Upper lobe of left lung (tissue), 4 donors: ENCODE data around the gene BUD13.

ENCODE experiments used
- EP300 ChIP-seq, 4 donors: sonication (generic); formaldehyde crosslinking; IDR thresholded peaks; one replicate each; pipeline ENCODE4 v1.5.1; 2017; ENCODE audit warnings: antibody characterized with exemption in 4 of 4, control low read depth in 2 of 4
- POLR2A ChIP-seq, 4 donors: fragments of 450-650 bp; IDR thresholded peaks; one replicate each; pipeline ENCODE4 v1.5.1; 2016 to 2017; ENCODE audit warnings: antibody characterized with exemption in 4 of 4, mild to moderate bottlenecking in 2 of 4
- POLR2AphosphoS5 ChIP-seq, 2 donors: sonication (generic); formaldehyde crosslinking; IDR thresholded peaks; one replicate each; pipeline ENCODE4 v1.5.1; 2017; ENCODE audit warnings: antibody characterized with exemption in 2 of 2
- TF ChIP-seq, protein P1 (sequence below), 6 experiments: fragments of 450-650 bp in 4 of 6; fragments of 200-600 bp in 2 of 6; sonication (generic) in 2 of 6; IDR thresholded peaks; one replicate each; pipeline ENCODE4 v1.5.1; 2016 to 2019; ENCODE audit warnings: antibody characterized with exemption in 6 of 6

DNA sequence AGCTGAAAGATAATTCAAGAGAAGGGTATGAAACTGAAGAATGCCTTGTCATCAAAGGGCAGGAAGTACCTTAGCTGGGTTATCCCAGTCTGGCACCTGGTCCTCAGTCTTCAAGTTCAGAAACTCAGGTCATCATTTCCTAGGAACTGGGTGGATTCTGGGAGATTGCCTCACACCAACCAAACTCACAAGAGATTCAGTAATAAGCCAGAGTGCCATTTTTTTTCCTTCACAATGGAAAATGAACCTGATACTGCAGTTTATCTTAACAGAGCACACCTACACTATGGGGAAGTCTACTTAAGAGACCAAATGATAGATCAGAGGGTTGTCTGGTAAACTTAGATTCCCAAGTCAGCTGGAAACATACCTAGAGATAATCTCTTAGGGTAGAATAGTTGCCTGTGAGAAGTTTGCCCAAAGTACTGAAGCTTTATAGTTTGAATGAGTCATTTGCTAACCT, 3.8 kb upstream of the BUD13 start:
- TF ChIP-seq, protein P1, sequence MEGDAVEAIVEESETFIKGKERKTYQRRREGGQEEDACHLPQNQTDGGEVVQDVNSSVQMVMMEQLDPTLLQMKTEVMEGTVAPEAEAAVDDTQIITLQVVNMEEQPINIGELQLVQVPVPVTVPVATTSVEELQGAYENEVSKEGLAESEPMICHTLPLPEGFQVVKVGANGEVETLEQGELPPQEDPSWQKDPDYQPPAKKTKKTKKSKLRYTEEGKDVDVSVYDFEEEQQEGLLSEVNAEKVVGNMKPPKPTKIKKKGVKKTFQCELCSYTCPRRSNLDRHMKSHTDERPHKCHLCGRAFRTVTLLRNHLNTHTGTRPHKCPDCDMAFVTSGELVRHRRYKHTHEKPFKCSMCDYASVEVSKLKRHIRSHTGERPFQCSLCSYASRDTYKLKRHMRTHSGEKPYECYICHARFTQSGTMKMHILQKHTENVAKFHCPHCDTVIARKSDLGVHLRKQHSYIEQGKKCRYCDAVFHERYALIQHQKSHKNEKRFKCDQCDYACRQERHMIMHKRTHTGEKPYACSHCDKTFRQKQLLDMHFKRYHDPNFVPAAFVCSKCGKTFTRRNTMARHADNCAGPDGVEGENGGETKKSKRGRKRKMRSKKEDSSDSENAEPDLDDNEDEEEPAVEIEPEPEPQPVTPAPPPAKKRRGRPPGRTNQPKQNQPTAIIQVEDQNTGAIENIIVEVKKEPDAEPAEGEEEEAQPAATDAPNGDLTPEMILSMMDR (IDR thresholded peaks at IDR 0.05) = no peak
- TF ChIP-seq EP300 (IDR thresholded peaks at IDR 0.05) (no peak), POLR2AphosphoS5 (IDR thresholded peaks at IDR 0.05) (no peak), POLR2A (IDR thresholded peaks at IDR 0.05) (no peak)
